BLaER1 treated with 17β-estradiol and CSF1 and Interleukin-3, amounts not matched to agents 10 nM and 100 nM (cell line): ENCODE data around the gene MAJIN.

Experiments used
- H3K27ac ChIP-seq, 11 experiments: shearing (Covaris generic); formaldehyde crosslinking; 2 replicates each; pipeline ENCODE4 v1.8.1; 2022
- H3K27me3 ChIP-seq, 11 experiments: shearing (Covaris generic); formaldehyde crosslinking; 2 replicates each; pipeline ENCODE4 v1.8.1; 2022
- H3K36me3 ChIP-seq, 11 experiments: shearing (Covaris generic); formaldehyde crosslinking; 2 replicates each; pipeline ENCODE4 v1.8.1; 2022
- H3K4me1 ChIP-seq, 10 experiments: shearing (Covaris generic); formaldehyde crosslinking; 2 replicates each; pipeline ENCODE4 v1.8.1; 2022
- H3K4me2 ChIP-seq, 11 experiments: shearing (Covaris generic); formaldehyde crosslinking; 2 replicates each; pipeline ENCODE4 v1.8.1; 2022
- H3K4me3 ChIP-seq, 10 experiments: shearing (Covaris generic); formaldehyde crosslinking; 2 replicates each; pipeline ENCODE4 v1.8.1; 2022
- H3K9ac ChIP-seq, 11 experiments: shearing (Covaris generic); formaldehyde crosslinking; 2 replicates each; pipeline ENCODE4 v1.8.1; 2022
- H3K9me3 ChIP-seq, 11 experiments: shearing (Covaris generic); formaldehyde crosslinking; replicated peaks in 1 of 11; 2 replicates each; pipeline ENCODE4 v1.8.1; 2022
- H4K20me1 ChIP-seq, 11 experiments: shearing (Covaris generic); formaldehyde crosslinking; 2 replicates each; pipeline ENCODE4 v1.8.1; 2022
- Cebpa-rat ChIP-seq, 11 experiments: shearing (Covaris generic); IDR thresholded peaks; 2 replicates each; pipeline ENCODE4 v1.8.1; 2022

Gene MAJIN

GRCh38 chr11:64900263-64900678 is 71.6 kb downstream of the MAJIN start:
- H3K36me3 ChIP-seq, result peaks cover 57 to 95% (median 80%) of the 10 kb centered on the region in 11 experiments
- TF ChIP-seq Cebpa-rat (IDR thresholded peaks at IDR 0.05), result no peak
- no peak overlapping the region for H3K4me2 ChIP-seq
- no peak overlapping the region for H3K27ac ChIP-seq
- H3K4me1 ChIP-seq, result peaks cover 0 to 26% (median 10%) of the 10 kb centered on the region in 10 experiments; a peak in 8 of 20 replicates
- H3K9ac ChIP-seq, result no peak overlapping the region
- H4K20me1 ChIP-seq, result peaks cover 0 to 11% (median 0%) of the 10 kb centered on the region in 11 experiments; a peak in 4 of 22 replicates
- no peaks in the 10 kb centered on the region for H3K9me3 ChIP-seq
- no peaks in the 10 kb centered on the region for H3K27me3 ChIP-seq
- H3K4me3 ChIP-seq, result no peak overlapping the region

- Histone ChIP-seq H3K4me1 (peaks cover 15 to 39% (median 23%) of the 10 kb centered on the region in 10 experiments), H3K27me3 (no peaks in the 10 kb centered on the region), H3K4me3 (no peak overlapping the region), H3K9me3 (no peaks in the 10 kb centered on the region), H3K9ac (no peak overlapping the region; a peak in 1 of 22 replicates), H3K27ac (no peak overlapping the region), H4K20me1 (peaks cover 0 to 11% (median 0%) of the 10 kb centered on the region in 11 experiments; a peak in 4 of 22 replicates), H3K4me2 (no peak overlapping the region), H3K36me3 (peaks cover 54 to 87% (median 69%) of the 10 kb centered on the region in 11 experiments)
- TF ChIP-seq Cebpa-rat (IDR thresholded peaks at IDR 0.05), result no peak
Measured at GRCh38 chr11:64898541-64898940, 73.4 kb downstream of the MAJIN start.

- no peaks in the 10 kb centered on the region for H3K9me3 ChIP-seq
- H3K4me1 ChIP-seq, result peaks cover 19 to 44% (median 28%) of the 10 kb centered on the region in 10 experiments
- no peak overlapping the region for H3K4me2 ChIP-seq
- H3K9ac ChIP-seq, result no peak overlapping the region
- peaks cover 50 to 82% (median 64%) of the 10 kb centered on the region in 11 experiments for H3K36me3 ChIP-seq
- H3K27me3 ChIP-seq, result no peaks in the 10 kb centered on the region
- H3K4me3 ChIP-seq, result no peak overlapping the region
- TF ChIP-seq Cebpa-rat (IDR thresholded peaks at IDR 0.05), result no peak
- peaks cover 0 to 11% (median 0%) of the 10 kb centered on the region in 11 experiments; a peak in 4 of 22 replicates for H4K20me1 ChIP-seq
- H3K27ac ChIP-seq, result no peak overlapping the region
Measured at GRCh38 chr11:64898076-64898445, 73.8 kb downstream of the MAJIN start.

- Histone ChIP-seq H3K4me1 (peaks cover 25 to 49% (median 33%) of the 10 kb centered on the region in 10 experiments), H3K27ac (0 out of 22 replicates have a peak overlapping the region, but pooled peaks of 1 of the 11 experiments have one; percentile 25), H4K20me1 (peaks cover 0 to 11% (median 0%) of the 10 kb centered on the region in 11 experiments; a peak in 4 of 22 replicates), H3K4me3 (no peak overlapping the region), H3K9me3 (no peaks in the 10 kb centered on the region), H3K27me3 (no peaks in the 10 kb centered on the region), H3K36me3 (peaks cover 47 to 79% (median 62%) of the 10 kb centered on the region in 11 experiments), H3K9ac (peak overlapping the region in 2 of 11 experiments; percentile 3 to 13; a peak in 3 of 22 replicates), H3K4me2 (peak overlapping the region in 2 of 11 experiments; percentile 20 to 35; a peak in 4 of 22 replicates)
- TF ChIP-seq Cebpa-rat (IDR thresholded peaks at IDR 0.05), result no peak
Measured at GRCh38 chr11:64897381-64898075, 74.4 kb downstream of the MAJIN start.

GRCh38 chr11:64896448-64897022 is 75.4 kb downstream of the MAJIN start:
- Histone ChIP-seq H3K9ac (no peak overlapping the region; a peak in 2 of 22 replicates), H3K36me3 (peaks cover 41 to 72% (median 55%) of the 10 kb centered on the region in 11 experiments), H3K9me3 (no peaks in the 10 kb centered on the region), H3K27me3 (no peaks in the 10 kb centered on the region), H3K4me1 (peaks cover 28 to 59% (median 43%) of the 10 kb centered on the region in 10 experiments), H3K4me3 (no peak overlapping the region), H3K4me2 (peak overlapping the region in 2 of 11 experiments; percentile 20 to 35; a peak in 4 of 22 replicates), H3K27ac (peak overlapping the region in 1 of 11 experiments; percentile 25; a peak in 1 of 22 replicates), H4K20me1 (peaks cover 0 to 11% (median 0%) of the 10 kb centered on the region in 11 experiments; a peak in 4 of 22 replicates)
- no peak for TF ChIP-seq Cebpa-rat (IDR thresholded peaks at IDR 0.05)

GRCh38 chr11:64894812-64895452 is 77.0 kb downstream of the MAJIN start:
- H3K9ac ChIP-seq, result peak overlapping the region in 1 of 11 experiments; percentile 9; a peak in 1 of 22 replicates
- no peaks in the 10 kb centered on the region for H3K9me3 ChIP-seq
- peak overlapping the region in 8 of 11 experiments; percentile 18 to 97 (median 88); a peak in 9 of 22 replicates for H3K4me2 ChIP-seq
- peaks cover 28 to 75% (median 59%) of the 10 kb centered on the region in 10 experiments for H3K4me1 ChIP-seq
- H3K27ac ChIP-seq, result peak overlapping the region in 1 of 11 experiments; percentile 34; a peak in 1 of 22 replicates
- no peak overlapping the region for H3K4me3 ChIP-seq
- H3K36me3 ChIP-seq, result peaks cover 25 to 56% (median 39%) of the 10 kb centered on the region in 11 experiments
- H4K20me1 ChIP-seq, result peaks cover 0 to 9% (median 0%) of the 10 kb centered on the region in 11 experiments; a peak in 4 of 22 replicates
- TF ChIP-seq Cebpa-rat (IDR thresholded peaks at IDR 0.05), result no peak
- no peaks in the 10 kb centered on the region for H3K27me3 ChIP-seq

GRCh38 chr11:64894070-64894811 is 77.7 kb downstream of the MAJIN start:
- peak overlapping the region; percentile 25 to 77 (median 63); a peak in 19 of 22 replicates for H3K9ac ChIP-seq
- H3K4me3 ChIP-seq, result peak overlapping the region in 1 of 10 experiments; percentile 8; a peak in 1 of 20 replicates
- no peak for TF ChIP-seq Cebpa-rat (IDR thresholded peaks at IDR 0.05)
- H3K36me3 ChIP-seq, result peaks cover 23 to 49% (median 32%) of the 10 kb centered on the region in 11 experiments
- H3K9me3 ChIP-seq, result no peaks in the 10 kb centered on the region
- peak overlapping the region in 9 of 11 experiments; percentile 43 to 83 (median 73); a peak in 18 of 22 replicates for H3K27ac ChIP-seq
- no peaks in the 10 kb centered on the region for H3K27me3 ChIP-seq
- H3K4me1 ChIP-seq, result peaks cover 29 to 82% (median 66%) of the 10 kb centered on the region in 10 experiments
- peak overlapping the region; percentile 78 to 97 (median 91) for H3K4me2 ChIP-seq
- peaks cover 0 to 9% (median 0%) of the 10 kb centered on the region in 11 experiments; a peak in 4 of 22 replicates for H4K20me1 ChIP-seq
